GM19372 (cell line): ENCODE results near the gene ACP7.
"Not testable (repeated sequence)": the region's sequence is repeated elsewhere in the genome, so short reads cannot be mapped to it uniquely, and the experiment has no call there.

Experiments
- ATAC-seq: cut with Tn5 transposase; IDR thresholded peaks from one replicate; pipeline ENCODE4 v1.9.1; 2021; ENCODE audit warnings: mild to moderate bottlenecking, low read depth, moderate library complexity; ENCODE audit not compliant: unreplicated experiment

The ACP7 gene

DNA sequence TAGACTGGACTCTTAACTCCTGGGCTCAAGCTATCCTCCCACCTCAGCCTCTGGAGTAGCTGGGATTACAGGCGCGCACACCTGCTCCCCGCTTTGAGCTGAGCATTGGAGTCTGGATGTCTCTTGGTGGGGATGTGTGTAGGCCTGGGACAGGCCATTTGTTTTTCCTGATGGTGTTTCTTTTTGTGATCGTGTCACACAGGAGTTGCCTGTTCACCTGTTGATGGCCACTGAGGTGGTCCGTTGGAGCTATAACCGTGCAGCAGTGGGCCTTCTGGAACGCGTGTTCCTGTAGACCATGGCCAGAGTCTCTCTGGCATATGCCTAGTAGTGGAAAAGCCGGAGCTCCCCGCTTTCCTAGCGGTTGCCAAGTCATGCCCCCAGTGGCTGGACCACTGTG is 44.9 kb downstream of the ACP7 start:
- no peak for ATAC-seq

GRCh38 chr19:39130337-39131254 is 46.4 kb downstream of the ACP7 start:
- no peak for ATAC-seq

DNA sequence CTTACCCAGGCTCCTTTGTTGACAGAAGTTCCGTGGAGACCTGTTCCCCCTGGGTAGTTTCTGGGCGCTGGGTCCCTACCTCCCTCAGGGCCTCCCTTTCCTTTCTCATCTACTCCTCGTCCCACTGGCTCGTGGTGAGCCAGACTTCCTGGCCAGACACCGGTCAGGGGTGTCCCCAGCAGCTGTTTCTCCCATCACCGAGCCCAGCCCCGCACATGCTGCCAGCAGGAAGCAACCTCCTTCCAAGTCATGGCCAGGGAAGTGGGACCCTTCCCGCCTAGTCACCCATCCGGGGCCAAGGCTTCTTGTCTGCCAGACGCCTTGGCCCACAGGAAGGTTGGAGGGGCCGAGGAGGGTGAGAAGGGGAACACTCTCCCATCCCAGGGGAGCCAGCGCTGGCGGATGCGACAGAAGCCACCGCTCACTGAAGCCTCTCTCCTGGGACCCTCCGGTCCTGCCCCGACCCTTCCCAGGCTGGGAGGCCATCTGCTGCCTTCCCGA is 47.1 kb downstream of the ACP7 start:
- ATAC-seq: no peak

DNA sequence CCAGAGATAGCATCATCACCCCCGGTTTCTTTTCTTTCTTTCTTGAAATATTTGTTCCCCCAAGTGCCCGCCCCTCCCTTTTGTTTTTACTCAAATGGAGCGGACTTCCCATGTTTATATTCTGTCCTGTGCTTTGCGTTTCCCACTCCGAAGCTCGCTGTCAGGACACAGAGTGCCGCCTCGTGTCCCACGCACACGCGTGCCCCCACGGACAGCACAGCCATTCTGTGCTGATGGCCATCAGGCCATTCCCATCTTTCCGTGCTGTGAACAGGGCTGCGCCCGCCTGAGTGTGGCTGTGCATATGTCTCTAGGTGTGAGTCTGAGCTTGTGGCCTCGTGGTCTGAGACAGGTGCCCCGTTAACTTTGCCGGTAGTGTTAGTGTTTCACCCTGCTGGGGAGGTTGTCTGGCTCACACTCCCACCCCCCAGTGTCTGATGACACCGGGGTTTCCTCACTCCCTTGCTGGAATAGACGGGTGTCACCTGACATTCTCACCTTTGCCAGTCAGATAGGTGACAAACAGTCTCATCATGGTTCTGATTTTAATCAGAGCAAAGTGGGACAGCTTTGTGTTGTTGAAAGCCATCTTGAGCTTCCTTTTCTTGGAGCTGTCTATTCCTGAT is 48.3 kb downstream of the ACP7 start:
- ATAC-seq: no peak

GRCh38 chr19:39133431-39134270 is 49.5 kb downstream of the ACP7 start:
- ATAC-seq: no peak

DNA sequence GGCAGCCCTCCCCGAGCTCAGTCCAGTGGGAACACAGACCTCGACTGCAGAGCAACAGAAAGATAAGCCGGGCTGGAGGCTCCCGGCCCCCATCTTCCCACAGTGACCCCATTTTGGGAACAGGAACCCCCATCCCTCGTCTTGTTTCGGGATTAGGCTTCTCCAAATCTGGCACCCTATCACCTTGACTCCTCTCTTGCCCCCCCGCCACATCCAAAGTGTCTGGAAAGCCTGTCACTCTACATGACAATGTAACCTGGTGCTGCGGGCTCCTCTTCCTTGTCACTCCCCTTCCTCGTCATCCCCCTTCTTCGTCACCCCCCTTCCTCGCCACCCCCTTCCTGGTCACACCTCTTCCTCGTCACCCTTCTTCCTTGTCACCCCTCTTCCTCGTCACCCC is 51.5 kb downstream of the ACP7 start:
- no peak for ATAC-seq

- no peak for ATAC-seq
Measured at GRCh38 chr19:39136225-39136940, 52.2 kb downstream of the ACP7 start.

DNA sequence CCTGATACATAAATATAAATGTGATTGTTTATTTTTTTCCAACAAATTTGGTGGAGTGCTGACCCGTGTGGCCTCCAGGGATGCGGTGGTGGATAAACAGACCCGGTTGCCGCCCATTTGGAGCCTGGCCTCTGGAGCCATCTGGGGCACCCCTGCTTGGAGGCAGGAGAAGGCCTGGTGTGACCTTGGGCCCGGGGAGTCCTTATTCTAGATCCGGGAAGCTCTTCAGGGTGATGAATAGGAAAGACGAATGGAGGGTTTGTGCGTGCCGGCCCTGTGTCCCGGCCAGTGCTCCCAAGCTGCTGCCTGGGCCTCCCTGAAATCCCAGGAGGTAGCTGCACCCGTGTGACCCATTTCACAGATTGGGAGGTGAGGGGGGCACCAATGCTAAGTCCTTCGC is 53.0 kb downstream of the ACP7 start:
- ATAC-seq: no peak

DNA sequence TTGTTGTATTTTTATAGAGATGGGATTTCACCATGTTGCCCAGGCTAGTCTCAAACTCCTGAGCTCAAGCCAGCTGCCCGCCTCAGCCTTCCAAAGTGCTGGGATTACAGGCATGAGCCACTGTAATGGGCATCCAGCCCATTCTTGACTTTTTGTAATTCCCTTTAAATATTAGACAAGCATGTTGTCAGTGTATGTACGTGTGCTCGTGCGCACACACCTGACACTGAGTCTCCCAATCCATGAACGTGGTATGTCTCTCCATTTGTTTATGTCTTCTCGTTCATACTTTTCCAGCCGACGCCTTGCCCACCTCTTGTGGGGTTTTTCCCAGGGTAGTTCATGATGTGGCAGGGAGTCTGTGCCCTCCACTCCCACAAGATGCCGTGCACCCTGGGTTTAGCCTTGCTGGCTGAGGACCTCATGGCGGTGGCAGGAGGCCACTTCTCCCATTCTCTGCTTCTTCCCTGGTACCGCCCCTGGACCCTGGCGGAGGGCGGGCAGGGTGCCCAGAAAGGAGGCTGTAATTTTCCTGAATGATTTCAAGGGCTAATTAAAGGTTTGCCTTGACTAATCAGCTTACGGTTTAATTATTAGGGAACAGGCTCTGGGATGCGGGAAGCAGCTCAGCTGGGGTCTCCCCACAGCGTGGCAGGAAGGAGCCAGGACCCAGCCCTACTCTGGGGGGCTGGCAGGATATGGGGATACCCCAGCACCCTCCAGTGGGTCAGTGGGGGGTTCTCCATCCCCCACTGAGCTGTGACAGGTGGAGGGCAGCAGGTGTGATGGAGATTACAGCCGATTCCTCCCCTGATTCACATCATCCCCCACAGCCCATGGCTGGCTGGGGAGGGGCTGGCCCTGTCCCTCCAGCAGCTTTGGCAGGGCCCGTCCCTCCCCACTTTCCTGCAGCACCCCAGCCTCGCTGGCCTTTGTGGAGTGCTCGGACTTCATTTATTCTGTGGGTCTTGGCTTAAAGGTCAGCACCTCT is 54.3 kb downstream of the ACP7 start:
- no peak for ATAC-seq

GRCh38 chr19:39139305-39139874 is 55.2 kb downstream of the ACP7 start:
- no peak for ATAC-seq

GRCh38 chr19:39139971-39140453 is 55.8 kb downstream of the ACP7 start:
- ATAC-seq: no peak

- ATAC-seq: no peak
Measured at GRCh38 chr19:39140594-39140993, 56.4 kb downstream of the ACP7 start.

DNA sequence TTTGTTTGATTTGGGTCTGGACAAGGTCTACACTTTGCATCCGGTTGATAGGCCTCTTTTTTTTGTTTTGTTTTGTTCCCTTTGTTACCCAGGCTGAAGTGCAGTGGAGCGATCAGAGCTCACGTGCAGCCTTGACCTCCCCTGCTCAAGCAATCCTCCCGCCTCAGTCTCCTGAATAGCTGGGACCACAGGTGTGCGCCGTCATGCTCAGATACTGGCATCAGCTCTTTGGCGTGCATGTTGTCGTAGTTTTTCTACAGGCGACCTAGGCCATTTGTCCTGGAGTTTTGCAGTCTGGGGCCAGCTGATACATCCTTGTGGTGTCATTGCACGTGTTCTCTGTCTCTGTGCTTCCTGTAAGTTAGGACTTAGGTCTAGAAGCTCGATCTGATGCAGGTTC is 57.8 kb downstream of the ACP7 start:
- ATAC-seq: no peak

- no peak for ATAC-seq
Measured at GRCh38 chr19:39142630-39143029, 58.5 kb downstream of the ACP7 start.

GRCh38 chr19:39143757-39144289 is 59.7 kb downstream of the ACP7 start:
- not testable (repeated sequence) for ATAC-seq

- no peak for ATAC-seq
Measured at GRCh38 chr19:39144290-39145071, 60.3 kb downstream of the ACP7 start.

- ATAC-seq: no peak
Measured at GRCh38 chr19:39145180-39145953, 61.2 kb downstream of the ACP7 start.
